Measurements from ENCODE around the gene CACNA1G. TPM values are rescaled to one million over a fixed set of nuclear protein-coding genes. Genes with fewer than 3 reads are reported as not detected.

CACNA1G gene
- total RNA-seq, 3 donors from 2014 or later (not counting 1 experiment from before 2014, with no cell fraction given): not detected

- intact Hi-C loops (cut with micrococcal nuclease): no loop called here
- Mint-ChIP-seq H3K4me3 (no peak overlapping the region), H3K4me1 (peaks cover 0 to 8% of the 10 kb centered on the region in 2 donors), H3K36me3 (no peaks in the 10 kb centered on the region), H3K27me3 (ENCODE audit: low read depth in 2 of 2) (peaks cover 35 to 45% of the 10 kb centered on the region in 2 donors), H3K9me3 (no peaks in the 10 kb centered on the region), H3K27ac (no peak overlapping the region)
- Histone ChIP-seq H3K27me3 (ENCODE audit: control insufficient read depth, insufficient read depth, low read length) (peaks cover 6% of the 10 kb centered on the region), H3K36me3 (ENCODE audit: control insufficient read depth, insufficient read depth, low read length) (no peaks in the 10 kb centered on the region), H3K4me1 (ENCODE audit: control insufficient read depth, insufficient read depth, low read length) (no peaks in the 10 kb centered on the region), H3K27ac (ENCODE audit: low read length) (no peak overlapping the region), H3K4me3 (ENCODE audit: low read length) (no peak overlapping the region), H3K9me3 (ENCODE audit: control insufficient read depth, insufficient read depth, low read length) (no peaks in the 10 kb centered on the region)
- 89% methylated on average over 7 of the region's 7 CpGs for WGBS (ENCODE audit: insufficient coverage)
- no peak for DNase-seq
- no peak for TF ChIP-seq CTCF (IDR thresholded peaks at IDR 0.05)
- ATAC-seq: no peak
Measured at GRCh38 chr17:50569592-50569991, 9.1 kb downstream of the CACNA1G start.

- H3K27me3 ChIP-seq (ENCODE audit: control insufficient read depth, insufficient read depth, low read length): peaks cover 5% of the 10 kb centered on the region
- Mint-ChIP-seq H3K27me3 (ENCODE audit: low read depth in 2 of 2) (peaks cover 31 to 40% of the 10 kb centered on the region in 2 donors), H3K4me3 (no peak overlapping the region), H3K9me3 (no peaks in the 10 kb centered on the region), H3K36me3 (no peaks in the 10 kb centered on the region), H3K27ac (no peak overlapping the region), H3K4me1 (peaks cover 0 to 8% of the 10 kb centered on the region in 2 donors)
- WGBS (ENCODE audit: insufficient coverage): 92% methylated on average over 8 of the region's 8 CpGs
- TF ChIP-seq CTCF (IDR thresholded peaks at IDR 0.05): no peak
- H3K36me3 ChIP-seq (ENCODE audit: control insufficient read depth, insufficient read depth, low read length): no peaks in the 10 kb centered on the region
- no peak overlapping the region for H3K27ac ChIP-seq (ENCODE audit: low read length)
- no peaks in the 10 kb centered on the region for H3K9me3 ChIP-seq (ENCODE audit: control insufficient read depth, insufficient read depth, low read length)
- ATAC-seq (no peak), DNase-seq (no peak)
- no peaks in the 10 kb centered on the region for H3K4me1 ChIP-seq (ENCODE audit: control insufficient read depth, insufficient read depth, low read length)
- intact Hi-C loops (cut with micrococcal nuclease): no loop called here
- H3K4me3 ChIP-seq (ENCODE audit: low read length): no peak overlapping the region
Measured at GRCh38 chr17:50570032-50570431, 9.5 kb downstream of the CACNA1G start.

- peaks cover 0 to 6% of the 10 kb centered on the region in 2 donors for H3K4me1 Mint-ChIP-seq
- no peaks in the 10 kb centered on the region for H3K4me1 ChIP-seq (ENCODE audit: control insufficient read depth, insufficient read depth, low read length)
- H3K27ac ChIP-seq (ENCODE audit: low read length): no peak overlapping the region
- intact Hi-C loops (cut with micrococcal nuclease): no loop called here
- H3K9me3 ChIP-seq (ENCODE audit: control insufficient read depth, insufficient read depth, low read length): no peaks in the 10 kb centered on the region
- no peaks in the 10 kb centered on the region for H3K36me3 Mint-ChIP-seq
- WGBS (ENCODE audit: insufficient coverage): 77% methylated on average over 7 of the region's 7 CpGs
- H3K27ac Mint-ChIP-seq: no peak overlapping the region
- ATAC-seq: no peak
- no peak overlapping the region for H3K4me3 ChIP-seq (ENCODE audit: low read length)
- H3K4me3 Mint-ChIP-seq: no peak overlapping the region
- no peak for DNase-seq
- H3K36me3 ChIP-seq (ENCODE audit: control insufficient read depth, insufficient read depth, low read length): no peaks in the 10 kb centered on the region
- peaks cover 5% of the 10 kb centered on the region for H3K27me3 ChIP-seq (ENCODE audit: control insufficient read depth, insufficient read depth, low read length)
- no peak for TF ChIP-seq CTCF (IDR thresholded peaks at IDR 0.05)
- H3K9me3 Mint-ChIP-seq: no peaks in the 10 kb centered on the region
- peaks cover 26 to 35% of the 10 kb centered on the region in 2 donors for H3K27me3 Mint-ChIP-seq (ENCODE audit: low read depth in 2 of 2)
Measured at GRCh38 chr17:50570528-50570927, 10.0 kb downstream of the CACNA1G start.

GRCh38 chr17:50571681-50572080 lies 11.2 kb downstream of the CACNA1G start:
- Histone ChIP-seq H3K27me3 (ENCODE audit: control insufficient read depth, insufficient read depth, low read length) (no peaks in the 10 kb centered on the region), H3K4me1 (ENCODE audit: control insufficient read depth, insufficient read depth, low read length) (no peaks in the 10 kb centered on the region), H3K36me3 (ENCODE audit: control insufficient read depth, insufficient read depth, low read length) (no peaks in the 10 kb centered on the region), H3K4me3 (ENCODE audit: low read length) (no peak overlapping the region), H3K9me3 (ENCODE audit: control insufficient read depth, insufficient read depth, low read length) (no peaks in the 10 kb centered on the region), H3K27ac (ENCODE audit: low read length) (no peak overlapping the region)
- Mint-ChIP-seq H3K36me3 (no peaks in the 10 kb centered on the region), H3K27ac (no peak overlapping the region), H3K4me1 (no peaks in the 10 kb centered on the region), H3K27me3 (ENCODE audit: low read depth in 2 of 2) (peaks cover 16 to 24% of the 10 kb centered on the region in 2 donors), H3K4me3 (no peak overlapping the region), H3K9me3 (no peaks in the 10 kb centered on the region)
- intact Hi-C loops (cut with micrococcal nuclease): no loop called here
- TF ChIP-seq CTCF (IDR thresholded peaks at IDR 0.05): no peak
- WGBS (ENCODE audit: insufficient coverage): 81% methylated on average over 19 of the region's 19 CpGs
- DNase-seq (no peak), ATAC-seq (no peak)
